GM21515 (cell line): ENCODE measurements around the gene EDAR.

ENCODE experiments used
- ATAC-seq: cut with Tn5 transposase; IDR thresholded peaks from one replicate; pipeline ENCODE4 v1.9.1; 2021; ENCODE audit not compliant: unreplicated experiment

Gene EDAR

DNA sequence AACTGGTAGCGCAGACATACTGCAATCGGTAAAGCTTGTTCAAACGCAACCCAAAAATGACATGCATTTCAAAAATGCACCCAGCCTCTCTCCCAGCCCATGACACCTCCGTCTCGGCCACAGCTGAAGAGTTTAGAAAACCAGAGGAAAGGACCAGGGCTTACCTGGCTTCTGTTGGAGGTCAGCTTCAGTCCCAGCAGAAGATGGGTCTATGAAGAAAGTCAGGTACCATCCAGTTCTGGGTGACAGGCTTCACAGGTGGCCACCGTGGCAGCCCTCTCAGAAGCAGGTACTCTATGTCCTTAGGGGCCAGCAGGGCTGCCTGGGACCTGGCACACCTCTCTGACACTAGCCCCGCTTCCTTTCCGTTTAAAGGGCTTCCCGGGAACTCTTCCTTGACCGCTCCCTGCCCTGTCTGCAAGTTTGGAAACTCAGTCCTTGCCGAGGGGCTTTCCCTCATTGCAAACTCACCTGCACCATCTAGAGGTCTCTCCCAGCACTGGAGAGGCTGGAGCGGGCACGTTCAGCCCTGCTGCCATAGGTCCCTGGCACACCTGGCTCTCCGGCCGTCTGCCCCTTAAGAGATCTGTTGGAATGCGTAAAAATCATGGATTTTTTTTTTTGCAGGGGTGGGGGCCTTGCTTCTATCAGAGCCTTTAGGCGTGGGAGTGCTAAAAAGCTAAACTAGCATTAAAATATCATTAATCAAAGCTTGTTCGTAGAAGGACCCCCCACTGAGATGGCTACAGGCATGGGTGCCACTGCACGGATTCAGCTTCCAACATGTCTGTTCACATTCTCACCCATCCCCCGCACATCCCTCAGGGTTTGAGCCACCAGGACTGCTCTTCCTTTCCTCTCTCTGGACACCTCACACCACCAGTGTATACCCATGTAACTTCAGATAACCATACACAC, at the start of gene EDAR:
Gene EDAR (minus strand): TSS at position 425 of the 918 bp plus-strand sequence. CDS start 58,206 bp downstream, outside the sequence.
- ATAC-seq: no peak

DNA sequence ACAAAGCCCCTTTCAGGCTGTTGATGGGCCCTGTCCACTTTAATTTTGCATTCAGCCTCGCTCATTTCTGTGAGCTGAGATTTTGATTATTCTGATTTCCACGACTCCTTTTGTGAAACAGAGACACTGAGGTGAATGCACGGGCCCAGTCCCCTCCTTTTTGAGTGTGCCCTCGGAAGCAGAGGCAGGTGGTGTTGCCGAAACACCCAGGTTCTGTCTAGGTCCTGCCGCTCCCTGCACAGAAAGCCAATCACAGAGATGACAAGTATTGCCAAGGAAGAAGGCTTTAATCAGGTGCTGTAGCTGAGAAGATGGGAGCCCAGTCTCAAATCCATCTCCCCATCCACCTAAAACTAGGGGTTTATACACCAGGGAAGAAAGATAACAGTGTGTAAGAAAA, 44.2 kb upstream of the EDAR start:
- ATAC-seq: no peak

DNA sequence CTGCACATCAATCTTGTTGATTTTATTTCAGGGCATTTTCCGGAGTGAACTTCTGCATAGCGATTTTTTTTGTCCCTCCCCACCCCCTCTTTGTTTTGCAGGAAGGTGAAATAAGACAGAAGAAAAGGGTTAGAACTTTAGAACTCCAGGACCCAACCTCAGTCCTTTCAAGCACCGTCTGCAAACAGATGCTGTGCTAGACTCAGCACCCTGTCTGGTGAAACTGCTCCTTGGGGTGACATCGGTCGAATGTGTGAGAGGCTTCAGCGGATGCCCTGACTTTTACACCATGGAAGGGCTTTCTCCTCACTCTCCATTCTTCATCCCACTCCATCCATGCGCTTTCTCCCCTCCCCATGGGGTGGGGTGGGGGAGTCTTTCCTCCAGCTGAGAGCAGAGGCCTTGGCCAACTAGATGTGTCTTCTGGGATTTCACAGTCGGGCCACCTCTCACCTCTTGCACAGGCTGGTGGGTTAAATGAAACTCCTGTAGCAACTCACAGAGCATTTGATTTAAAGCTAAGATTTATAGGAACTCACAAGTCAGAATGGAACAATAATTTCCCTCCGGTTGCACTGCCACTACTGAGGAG, 43.3 kb upstream of the EDAR start:
- ATAC-seq: peak; percentile 9

- ATAC-seq: peak; percentile 53
Observed at GRCh38 chr2:109031476-109032228, 42.6 kb upstream of the EDAR start.

DNA sequence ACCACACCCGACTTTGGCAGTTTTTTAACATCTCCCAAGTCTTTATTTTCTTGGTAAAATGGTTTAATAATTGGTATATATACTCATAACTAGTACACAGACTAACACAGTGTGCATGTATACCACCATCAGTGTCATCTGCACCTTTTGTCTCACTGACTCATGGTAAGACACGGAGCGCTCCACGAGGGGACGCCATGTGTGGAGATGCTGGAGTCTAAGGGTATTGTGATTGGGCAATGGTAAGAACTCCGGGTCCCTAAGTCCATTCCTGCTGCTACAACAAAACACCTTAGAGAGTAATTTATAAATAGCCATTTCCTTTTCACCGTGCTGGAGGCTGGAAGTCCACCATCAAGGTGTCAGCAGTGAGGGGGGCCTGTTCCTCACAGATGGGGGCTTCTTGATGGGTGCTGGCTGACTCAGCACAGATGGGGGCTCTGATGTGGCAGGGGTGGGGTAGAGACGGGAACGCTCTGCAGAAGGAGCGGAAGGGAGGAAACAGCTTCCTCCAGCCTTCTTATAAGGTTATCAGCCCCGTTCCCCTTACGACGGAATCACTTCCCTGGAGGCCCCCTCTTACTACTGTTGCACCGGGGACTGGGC, 42.0 kb upstream of the EDAR start:
- ATAC-seq: no peak

- ATAC-seq: no peak
Observed at GRCh38 chr2:109029490-109030201, 40.6 kb upstream of the EDAR start.

- ATAC-seq: no peak
Observed at GRCh38 chr2:109028738-109029489, 39.9 kb upstream of the EDAR start.

DNA sequence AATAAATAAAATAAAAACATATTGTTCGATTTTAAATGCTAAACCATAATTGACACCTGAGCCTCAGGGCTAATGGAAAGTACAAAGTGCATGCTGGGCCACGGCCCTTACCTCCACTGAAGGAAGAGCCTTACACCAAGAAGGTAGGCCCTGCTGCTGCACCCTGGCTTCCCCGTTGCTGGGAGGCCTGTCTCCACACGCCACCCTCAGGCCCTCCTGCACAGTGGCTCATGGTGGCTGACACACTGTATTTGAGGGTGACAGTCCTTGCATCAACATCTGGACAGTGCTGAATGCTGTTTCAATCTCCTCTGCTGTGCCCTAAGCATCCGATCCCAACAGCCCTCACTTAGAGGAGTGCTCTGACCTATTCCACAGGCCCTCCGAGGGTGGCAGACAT, 39.3 kb upstream of the EDAR start:
- no peak for ATAC-seq

GRCh38 chr2:109027702-109028101, 38.7 kb upstream of the EDAR start:
- ATAC-seq: no peak

DNA sequence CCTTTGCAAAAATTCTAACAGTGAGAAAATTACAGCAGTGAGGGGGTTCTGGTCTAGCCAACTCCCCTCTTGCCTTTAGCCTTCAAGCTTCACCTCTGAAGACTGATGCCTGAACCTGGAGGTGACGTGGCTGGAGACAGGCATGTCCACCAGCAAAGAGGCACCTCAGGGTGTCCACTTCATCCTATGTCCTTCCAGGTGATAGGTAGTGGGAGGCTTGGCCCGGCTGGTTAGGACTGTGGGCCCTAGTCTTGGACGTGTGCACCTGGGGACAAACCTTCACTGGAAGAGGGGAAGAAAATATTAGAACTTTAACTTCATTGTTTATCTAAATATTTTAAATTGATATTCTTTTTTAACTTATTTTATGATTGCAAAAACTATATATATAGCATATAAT, 35.5 kb upstream of the EDAR start:
- ATAC-seq: no peak

DNA sequence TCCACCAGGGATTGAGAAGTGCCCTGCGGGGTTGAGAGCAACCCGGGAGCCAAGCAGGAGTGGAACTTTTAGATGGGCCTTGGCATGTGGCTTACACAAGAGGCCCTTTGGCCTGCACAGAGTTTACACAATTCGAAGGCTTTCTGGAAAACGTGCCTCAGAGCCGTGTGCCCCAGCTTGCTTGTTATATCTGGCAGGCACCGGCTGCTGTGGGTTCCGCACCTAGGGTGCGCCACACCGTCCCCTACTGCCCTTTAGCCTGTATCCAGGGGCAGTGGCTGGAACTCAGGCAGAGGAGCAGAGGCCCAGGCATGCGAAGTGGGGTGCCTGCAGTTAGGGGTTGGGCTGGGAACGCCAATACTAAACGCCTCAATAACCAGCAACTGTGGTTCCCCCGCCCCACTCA, 32.9 kb upstream of the EDAR start:
- ATAC-seq: no peak

DNA sequence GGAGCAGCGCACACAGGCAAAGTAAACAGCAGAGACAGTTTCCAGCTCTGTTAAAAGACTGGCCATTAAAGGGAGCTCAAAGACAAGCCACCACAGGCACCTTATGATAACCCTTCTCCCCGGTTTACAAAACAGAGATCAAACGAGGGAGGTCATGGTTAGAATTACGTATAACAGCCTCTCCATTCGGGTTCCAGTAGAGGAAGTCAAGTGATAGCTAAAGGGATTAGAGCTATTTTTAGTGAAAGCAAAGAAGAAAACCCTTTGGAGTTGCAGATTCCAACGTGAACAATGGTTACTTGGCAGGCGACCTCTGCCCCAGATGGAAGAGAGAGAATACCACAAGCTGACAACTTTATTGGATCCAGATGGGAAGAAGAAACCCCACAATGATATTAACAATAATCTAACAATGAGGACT, 31.2 kb upstream of the EDAR start:
- no peak for ATAC-seq

DNA sequence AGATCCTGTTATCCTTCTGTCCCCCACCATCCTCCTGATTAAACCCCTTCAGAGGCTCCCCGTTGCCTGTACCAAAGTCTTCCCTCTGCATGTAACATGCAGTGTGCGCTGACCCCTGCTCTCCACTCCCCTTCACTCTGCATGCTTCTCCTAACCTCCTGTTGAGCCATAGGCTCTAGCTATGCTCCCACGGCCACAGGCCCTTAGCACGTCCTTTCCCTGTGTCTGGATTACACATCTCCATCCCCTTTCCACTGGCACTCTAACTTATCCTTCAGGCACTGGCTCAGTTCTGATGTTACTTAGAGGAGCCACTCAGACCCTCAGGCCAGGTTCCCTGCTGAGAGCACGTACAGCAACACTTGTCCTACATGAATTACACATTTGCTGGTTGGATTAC, 29.4 kb upstream of the EDAR start:
- ATAC-seq: no peak

- ATAC-seq: no peak
Observed at GRCh38 chr2:109017017-109017416, 28.0 kb upstream of the EDAR start.

DNA sequence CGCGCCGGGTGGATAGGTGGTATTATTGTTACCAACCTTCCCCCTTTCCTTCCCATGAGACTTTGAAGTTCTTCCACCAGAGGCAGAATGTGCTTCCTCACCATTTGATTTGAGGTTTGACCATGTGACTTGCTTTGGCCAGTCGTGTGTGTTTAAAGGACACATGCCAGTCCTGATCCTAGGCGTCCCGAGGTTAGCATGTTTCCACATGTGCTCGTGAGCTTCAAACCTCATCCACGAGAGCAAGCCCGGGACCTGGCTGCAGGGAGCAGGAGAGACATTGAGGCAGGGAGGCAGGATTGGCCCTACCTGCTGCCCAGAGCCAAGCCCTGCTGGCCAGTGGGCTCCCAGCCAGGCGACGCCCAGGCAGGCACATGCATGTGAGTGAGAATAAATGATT, 27.4 kb upstream of the EDAR start:
- no peak for ATAC-seq

GRCh38 chr2:109014476-109014875, 25.5 kb upstream of the EDAR start:
- no peak for ATAC-seq

DNA sequence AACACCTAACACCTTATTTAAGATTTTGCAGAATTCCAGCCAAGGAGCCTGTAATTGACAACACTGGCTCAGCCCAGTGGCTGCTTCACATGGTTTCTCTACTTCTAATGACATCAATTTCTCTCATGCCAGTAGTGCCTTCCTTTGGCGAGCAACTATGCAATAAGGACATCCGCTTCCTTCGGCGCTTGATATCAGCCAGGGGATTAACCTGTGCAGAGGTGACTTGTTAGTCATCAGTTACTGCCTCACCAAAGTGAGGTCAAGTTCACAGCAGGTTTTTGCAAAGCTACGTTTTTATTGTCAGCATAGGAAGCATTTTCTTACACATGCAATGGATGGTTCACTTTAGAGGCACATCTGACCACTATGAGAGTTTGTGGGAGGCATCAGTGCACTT, 24.0 kb upstream of the EDAR start:
- ATAC-seq: no peak

DNA sequence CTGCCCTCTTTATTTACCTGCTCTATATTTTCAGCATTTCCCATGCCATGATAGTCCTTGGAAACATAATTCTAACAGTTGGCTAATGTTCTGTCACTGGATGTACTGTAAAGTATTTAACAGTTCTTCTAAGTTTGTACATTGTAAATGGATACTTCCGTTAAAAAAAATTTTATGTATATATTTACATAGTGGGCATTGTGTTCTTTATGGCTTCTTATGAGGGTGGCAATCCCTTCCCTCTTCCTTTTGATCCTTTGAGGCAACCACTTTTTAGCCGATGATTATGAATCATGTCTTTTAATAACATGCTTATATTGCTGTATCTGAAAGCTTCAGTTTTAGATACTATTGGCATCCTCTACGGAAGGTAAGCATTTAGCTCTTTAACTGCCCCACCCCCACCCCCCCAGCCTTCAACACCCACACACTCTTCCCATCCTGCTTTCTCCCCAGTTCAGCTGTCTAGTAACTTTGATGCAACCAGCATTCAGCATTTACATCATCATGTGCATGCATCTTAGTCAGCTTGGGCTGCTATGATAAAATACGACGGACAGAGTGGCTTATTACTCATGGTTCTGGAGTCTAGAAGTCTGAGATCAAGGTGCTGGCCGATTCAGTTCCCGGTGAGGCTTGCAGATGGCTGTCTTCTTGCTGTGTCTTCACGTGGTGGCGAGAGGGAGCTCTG, 21.0 kb upstream of the EDAR start:
- ATAC-seq: no peak

GRCh38 chr2:109006971-109007370, 18.0 kb upstream of the EDAR start:
- ATAC-seq: no peak
